ENCODE results near the gene ZGPAT. TPM values are rescaled to one million over a fixed set of nuclear protein-coding genes. Genes with fewer than 3 reads are reported as not detected.

ZGPAT gene
- total RNA-seq, 1 experiment from 2014 or later, result 27.6 TPM

GRCh38 chr20:63739130-63740069, 31.6 kb downstream of the ZGPAT start, which contains the start of gene SLC2A4RG:
TSS of gene SLC2A4RG (plus strand) at chr20:63739776. CDS start at chr20:63739913, 137 bp downstream.
- 0 out of 2 replicates have a peak within 1 kb of the TSS, but pooled peaks have one; percentile 6 for H3K14ac ChIP-seq (ENCODE audit: insufficient read depth, low read length)

More at GRCh38 chr20:63739130-63740069, 31.6 kb downstream of the ZGPAT start, which contains the start of gene SLC2A4RG:
- TF ChIP-seq, protein P1, sequence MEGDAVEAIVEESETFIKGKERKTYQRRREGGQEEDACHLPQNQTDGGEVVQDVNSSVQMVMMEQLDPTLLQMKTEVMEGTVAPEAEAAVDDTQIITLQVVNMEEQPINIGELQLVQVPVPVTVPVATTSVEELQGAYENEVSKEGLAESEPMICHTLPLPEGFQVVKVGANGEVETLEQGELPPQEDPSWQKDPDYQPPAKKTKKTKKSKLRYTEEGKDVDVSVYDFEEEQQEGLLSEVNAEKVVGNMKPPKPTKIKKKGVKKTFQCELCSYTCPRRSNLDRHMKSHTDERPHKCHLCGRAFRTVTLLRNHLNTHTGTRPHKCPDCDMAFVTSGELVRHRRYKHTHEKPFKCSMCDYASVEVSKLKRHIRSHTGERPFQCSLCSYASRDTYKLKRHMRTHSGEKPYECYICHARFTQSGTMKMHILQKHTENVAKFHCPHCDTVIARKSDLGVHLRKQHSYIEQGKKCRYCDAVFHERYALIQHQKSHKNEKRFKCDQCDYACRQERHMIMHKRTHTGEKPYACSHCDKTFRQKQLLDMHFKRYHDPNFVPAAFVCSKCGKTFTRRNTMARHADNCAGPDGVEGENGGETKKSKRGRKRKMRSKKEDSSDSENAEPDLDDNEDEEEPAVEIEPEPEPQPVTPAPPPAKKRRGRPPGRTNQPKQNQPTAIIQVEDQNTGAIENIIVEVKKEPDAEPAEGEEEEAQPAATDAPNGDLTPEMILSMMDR (conservative IDR thresholded peaks at IDR 0.05), result no peak
- Histone ChIP-seq H2AK5ac (ENCODE audit: insufficient read length, low read length) (no peak within 1 kb of the TSS), H3K23ac (ENCODE audit: insufficient read length, low read depth, low read length) (no peak within 1 kb of the TSS), H2BK120ac (ENCODE audit: low read depth, low read length, poor library complexity, severe bottlenecking) (no peak within 1 kb of the TSS), H2BK12ac (ENCODE audit: insufficient read length, low read depth, low read length) (no peak within 1 kb of the TSS), H3K23me2 (ENCODE audit: insufficient read length, low read depth, low read length, poor library complexity, severe bottlenecking) (peaks cover 9% of the 10 kb centered on the region), H3T11ph (ENCODE audit: low read length) (no peak within 1 kb of the TSS), H3K4me2 (ENCODE audit: insufficient read depth, insufficient read length, low read length) (peak within 1 kb of the TSS; percentile 56), H4K91ac (ENCODE audit: insufficient read length, low read depth, low read length) (no peak within 1 kb of the TSS), H3K79me1 (ENCODE audit: insufficient read depth, low read depth, low read length, poor library complexity, severe bottlenecking) (no peaks in the 10 kb centered on the region), H3K4ac (ENCODE audit: low read depth, low read length) (no peak within 1 kb of the TSS), H2BK20ac (ENCODE audit: low read depth, low read length, poor library complexity, severe bottlenecking) (no peak within 1 kb of the TSS), H4K20me1 (ENCODE audit: control insufficient read depth, insufficient read depth, insufficient read length) (no peaks in the 10 kb centered on the region), H3K9ac (ENCODE audit: extremely low read depth, insufficient read length, low read length) (no peak within 1 kb of the TSS), H3K4me1 (ENCODE audit: insufficient read depth, low read length) (no peaks in the 10 kb centered on the region), H3K9me3 (ENCODE audit: control insufficient read depth, low read depth, low read length) (no peaks in the 10 kb centered on the region), H2AFZ (ENCODE audit: low read length) (no peak within 1 kb of the TSS), H3K18ac (ENCODE audit: insufficient read length, low read depth, low read length) (no peak within 1 kb of the TSS), H3K27me3 (ENCODE audit: insufficient read depth, low read length) (no peaks in the 10 kb centered on the region), H2BK5ac (ENCODE audit: insufficient read length, low read length) (no peak within 1 kb of the TSS), H2BK15ac (ENCODE audit: low read depth, low read length) (no peak within 1 kb of the TSS), H4K5ac (ENCODE audit: insufficient read length, low read depth, low read length) (no peak within 1 kb of the TSS), H3K56ac (ENCODE audit: insufficient read length, low read depth, low read length) (no peak within 1 kb of the TSS), H4K8ac (replicated peaks; ENCODE audit: insufficient read length, low read depth, low read length) (no peak within 1 kb of the TSS), H3K79me2 (ENCODE audit: insufficient read depth, low read length) (no peaks in the 10 kb centered on the region), H3K27ac (ENCODE audit: insufficient read length, low read depth, low read length) (no peak within 1 kb of the TSS)
- H3K36me3 Mint-ChIP-seq (ENCODE audit: insufficient read depth in 1 of 3, low read depth in 3 of 3), result peaks cover 0 to 18% (median 11%) of the 10 kb centered on the region in 3 experiments; a peak in 5 of 7 replicates
- H3K27me3 Mint-ChIP-seq (ENCODE audit: low read depth), result no peaks in the 10 kb centered on the region; the same call in 1 of the 2 replicates
- DNase-seq, result peak; percentile 68
- H3K27ac Mint-ChIP-seq, result no peak within 1 kb of the TSS
- H3K4me1 Mint-ChIP-seq, result peaks cover 0 to 2% of the 10 kb centered on the region in 2 experiments; a peak in 1 of 4 replicates
- H3K4me3 Mint-ChIP-seq, result peak within 1 kb of the TSS; percentile 65 to 76
- no peaks in the 10 kb centered on the region for H3K9me3 Mint-ChIP-seq
- no CpG with 5 or more reads among the region's 136 CpGs for WGBS (ENCODE audit: extremely low coverage, insufficient read length, low lambda C conversion rate)

Measured in H9 (cell line).